Measurements from ENCODE around the gene EIF4ENIF1.

GRCh38 chr22:31489632-31490495 is at the start of gene EIF4ENIF1:
- TF ChIP-seq POLR2A (IDR thresholded peaks at IDR 0.05) (peak; percentile 61 to 74), CTCF (IDR thresholded peaks at IDR 0.05) (peak in 1 of 6 experiments; percentile 12)
